Activated T-cell treated with anti-CD3 and anti-CD28 coated beads for 1 hour (primary cell): Measurements from ENCODE around the gene ZNF143.
"Not testable (repeated sequence)": the region's sequence is repeated elsewhere in the genome, so short reads cannot be mapped to it uniquely, and the experiment has no call there.

Source experiments
- DNase-seq: peaks from one replicate; pipeline ENCODE4 v3.0.0-alpha.2; 2020; ENCODE audit warnings: low read depth

The ZNF143 gene

DNA sequence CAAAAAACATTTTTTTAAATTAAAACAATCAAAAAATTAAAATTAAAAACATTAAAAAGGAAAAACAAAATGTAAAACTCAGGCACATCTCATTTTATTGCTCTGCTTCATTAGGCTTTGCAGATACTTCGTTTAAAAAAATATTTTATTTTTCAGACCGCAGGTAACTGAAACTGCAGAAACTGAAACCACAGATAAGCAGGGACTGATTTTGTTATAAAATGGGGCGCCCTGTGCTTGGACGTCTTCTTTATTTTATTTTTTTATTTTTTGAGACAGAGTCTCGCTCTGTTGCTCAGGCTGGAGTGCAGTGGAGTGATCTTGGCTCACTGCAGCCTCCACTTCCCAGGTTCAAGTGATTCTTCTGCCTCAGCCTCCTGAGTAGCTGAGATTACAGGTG is 88.4 kb downstream of the ZNF143 start:
- not testable (repeated sequence) for DNase-seq

DNA sequence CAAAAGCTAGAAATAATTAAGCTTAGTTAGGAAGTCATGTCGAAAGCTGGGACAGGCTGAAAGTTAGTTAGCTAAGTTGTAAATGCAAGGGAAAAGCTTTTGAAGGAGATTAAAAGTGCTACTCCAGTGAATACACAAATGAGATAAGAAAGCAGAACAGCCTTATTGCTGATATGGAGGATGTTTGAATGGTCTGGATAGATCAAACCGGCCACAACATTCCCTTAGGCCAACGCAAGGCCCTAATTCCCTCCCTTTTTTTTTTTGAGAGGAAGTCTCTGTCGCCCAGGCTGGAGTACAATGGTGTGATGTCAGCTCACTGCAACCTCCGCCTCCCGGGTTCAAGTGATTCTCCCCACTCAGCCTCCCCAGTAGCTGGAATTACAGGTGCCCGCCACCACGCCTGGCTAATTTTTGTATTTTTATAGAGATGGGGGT is 89.4 kb downstream of the ZNF143 start:
- DNase-seq = no peak

DNA sequence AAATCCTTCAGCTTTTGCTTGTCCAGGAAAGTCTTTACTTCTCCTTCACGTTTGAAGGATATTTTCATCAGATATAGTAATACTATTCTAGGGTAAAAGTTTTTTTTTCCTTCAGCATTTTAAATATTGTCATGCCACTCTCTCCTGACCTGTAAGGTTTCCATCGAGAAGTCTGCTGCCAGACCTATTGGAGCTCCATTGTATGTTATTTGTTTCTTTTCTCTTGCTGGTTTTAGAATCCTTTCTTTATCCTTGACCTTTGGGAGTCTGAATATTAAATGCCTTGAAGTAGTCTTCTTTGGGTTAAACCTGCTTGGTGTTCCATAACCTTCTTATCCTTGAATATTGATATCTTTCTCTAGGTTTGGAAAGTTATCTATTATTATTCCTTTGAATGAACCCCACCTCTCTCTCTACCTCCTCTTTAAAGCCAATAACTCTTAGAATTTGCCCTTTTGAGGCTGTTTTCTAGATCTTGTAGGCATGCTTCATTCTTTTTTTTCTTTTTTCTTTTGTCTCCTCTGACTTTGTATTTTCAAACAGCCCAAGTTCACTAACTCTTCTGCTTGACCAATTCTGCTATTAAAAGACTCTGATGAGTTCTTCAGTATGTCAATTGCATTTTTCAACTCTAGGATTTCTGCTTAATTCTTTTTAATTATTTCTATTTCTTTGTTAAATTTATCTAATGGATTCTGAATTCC is 100.6 kb downstream of the ZNF143 start:
- no peak for DNase-seq

DNA sequence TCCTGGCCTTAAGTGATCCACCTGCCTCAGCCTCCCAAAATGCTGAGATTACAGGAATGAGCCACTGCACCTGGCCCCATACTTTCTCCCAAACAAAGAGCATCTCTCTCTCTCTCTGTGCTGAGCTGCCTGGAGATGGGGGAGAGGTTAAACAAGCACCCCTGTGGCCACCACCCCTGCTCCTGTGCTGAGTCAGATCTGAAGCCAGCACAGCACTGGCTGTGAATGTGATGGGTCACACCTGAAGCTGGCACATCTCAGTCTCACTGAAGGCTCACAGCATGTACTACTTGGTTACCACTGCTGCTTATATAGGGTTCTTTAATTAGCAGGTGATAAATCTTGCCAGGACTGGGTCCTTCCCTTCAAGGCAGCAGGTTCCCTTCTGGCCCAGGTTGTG is 101.9 kb downstream of the ZNF143 start:
- no peak for DNase-seq

DNA sequence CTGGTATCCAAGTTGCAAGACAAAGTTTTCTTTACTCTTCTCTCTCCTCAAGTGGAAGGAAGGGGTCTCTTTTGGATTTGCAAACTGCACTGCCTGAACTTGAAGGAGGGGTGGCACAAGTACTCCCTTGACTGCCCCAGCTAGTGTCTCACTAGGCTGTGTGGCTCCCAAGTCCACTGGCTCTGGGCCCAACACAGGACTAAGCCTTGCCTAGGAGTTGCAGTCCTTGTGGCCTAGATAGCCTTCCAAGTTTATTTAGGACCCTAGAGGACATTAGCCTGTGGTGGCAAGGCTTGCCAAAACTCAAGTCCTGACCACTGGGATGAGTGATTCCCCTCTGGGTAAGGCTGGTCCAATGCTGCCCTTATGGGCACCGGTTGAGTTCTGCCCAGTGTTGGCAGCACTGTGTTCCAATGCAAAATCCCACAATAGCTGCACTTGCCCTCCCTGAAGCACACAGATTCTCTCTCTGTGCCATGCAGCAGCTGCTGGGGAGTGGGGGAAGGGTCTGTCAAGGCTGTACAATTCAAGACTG is 102.5 kb downstream of the ZNF143 start:
- DNase-seq = no peak

DNA sequence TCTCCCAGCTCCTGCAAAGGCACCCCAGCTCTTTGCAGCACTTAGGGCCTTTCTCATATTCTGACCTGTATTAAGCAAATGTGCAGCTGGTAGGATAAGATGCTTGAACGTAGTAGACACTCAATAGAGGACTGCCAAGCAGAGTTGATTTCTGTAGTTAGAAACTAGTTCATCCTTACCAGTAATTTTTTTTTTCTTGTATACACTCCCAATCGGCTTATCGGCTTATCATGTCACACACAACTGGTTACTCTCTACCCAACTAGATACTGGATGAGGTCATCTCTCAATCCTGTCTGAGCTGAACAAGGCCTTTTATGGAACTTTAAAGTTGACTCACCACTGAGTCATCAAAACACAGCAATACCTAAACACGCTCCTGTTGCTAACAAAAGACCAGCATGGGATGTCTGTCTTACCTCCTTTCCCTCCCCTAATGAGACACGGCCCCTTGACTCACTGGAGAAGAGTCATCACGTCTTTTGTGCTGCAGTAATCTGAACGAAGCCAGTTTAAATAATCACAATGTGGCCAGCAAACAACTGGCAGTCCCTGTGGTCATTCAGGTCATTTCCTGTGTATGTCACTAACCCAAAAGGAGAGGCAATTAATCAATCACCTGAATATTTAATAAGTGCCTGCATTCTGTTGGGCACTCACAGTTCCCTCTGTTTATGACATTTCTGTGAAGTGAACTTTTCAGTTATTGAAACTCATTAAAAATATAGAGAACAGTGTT is 105.2 kb downstream of the ZNF143 start:
- peak; percentile 16 for DNase-seq

DNA sequence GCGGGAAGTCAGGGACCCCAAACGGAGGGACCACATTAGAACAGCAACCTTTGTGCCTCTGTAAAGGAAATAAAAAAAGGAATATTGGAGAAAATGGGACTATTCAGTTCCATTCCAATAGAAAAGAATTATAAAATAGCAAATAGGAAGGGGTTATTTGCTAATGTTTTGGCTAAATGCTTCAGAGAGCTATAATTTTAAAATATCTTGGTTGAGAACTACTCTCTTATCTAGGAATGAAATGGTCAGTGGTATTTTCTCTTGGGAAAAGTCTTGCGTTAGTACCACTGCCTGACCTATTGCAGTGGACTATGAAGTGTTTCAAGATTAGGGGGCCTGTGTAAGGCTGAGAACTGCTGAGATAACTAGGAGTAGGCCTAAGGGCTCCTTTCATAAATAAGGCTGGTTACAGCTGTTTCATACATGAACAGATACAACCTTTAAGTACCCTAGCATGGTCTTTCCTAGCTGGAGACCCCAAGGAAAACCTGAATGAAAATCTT is 105.8 kb downstream of the ZNF143 start:
- DNase-seq = no peak

DNA sequence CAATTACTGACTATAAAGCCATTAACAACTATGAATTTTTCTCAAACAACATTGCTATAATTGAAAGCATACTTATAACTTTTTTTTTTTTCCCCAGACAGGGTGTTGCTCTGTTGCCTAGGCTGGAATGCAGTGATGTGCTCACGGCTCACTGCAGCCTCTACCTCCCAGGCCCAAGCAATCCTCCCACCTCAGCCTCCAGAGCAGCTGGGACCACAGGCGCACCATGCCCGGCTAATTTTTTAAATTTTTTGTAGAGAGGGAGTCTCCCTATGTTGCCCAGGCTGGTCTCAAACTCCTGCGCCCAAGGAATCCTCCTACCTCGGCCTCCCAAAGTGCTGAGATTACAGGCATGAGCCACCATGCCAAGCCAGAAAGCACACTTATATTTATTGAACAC is 106.6 kb downstream of the ZNF143 start:
- DNase-seq = no peak

DNA sequence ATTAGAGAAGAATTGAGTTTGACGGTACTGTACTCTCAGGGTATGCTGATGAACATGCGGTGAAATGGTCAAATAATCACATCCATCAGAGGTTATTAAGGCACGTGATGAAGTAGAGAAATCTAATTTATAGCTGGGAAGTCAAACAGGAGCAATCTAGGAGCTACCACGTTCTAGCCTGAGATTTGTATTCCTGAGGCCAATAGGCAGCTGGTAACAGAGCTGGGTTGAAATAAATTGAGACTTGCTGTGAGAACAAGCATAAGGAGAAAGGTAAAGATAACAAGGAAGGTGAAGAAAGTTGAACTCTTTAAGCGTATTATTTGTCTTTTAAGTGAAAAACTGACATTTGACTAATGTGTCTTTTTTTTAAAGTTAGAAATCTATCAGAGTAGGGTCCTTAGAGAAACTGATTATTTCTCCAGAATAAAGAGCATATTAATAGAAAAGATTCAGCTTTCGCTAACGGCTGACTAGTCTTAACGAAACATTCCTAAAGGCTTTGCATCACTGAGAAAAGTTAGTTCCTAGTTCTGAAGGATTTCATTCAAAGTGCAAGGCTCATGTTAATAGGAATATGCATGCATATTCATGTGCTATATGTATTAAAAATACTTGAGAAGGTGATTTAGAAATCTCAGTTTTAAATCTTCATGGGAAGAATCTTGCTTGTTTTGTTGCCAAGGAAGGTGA is 107.5 kb downstream of the ZNF143 start:
- no peak for DNase-seq

DNA sequence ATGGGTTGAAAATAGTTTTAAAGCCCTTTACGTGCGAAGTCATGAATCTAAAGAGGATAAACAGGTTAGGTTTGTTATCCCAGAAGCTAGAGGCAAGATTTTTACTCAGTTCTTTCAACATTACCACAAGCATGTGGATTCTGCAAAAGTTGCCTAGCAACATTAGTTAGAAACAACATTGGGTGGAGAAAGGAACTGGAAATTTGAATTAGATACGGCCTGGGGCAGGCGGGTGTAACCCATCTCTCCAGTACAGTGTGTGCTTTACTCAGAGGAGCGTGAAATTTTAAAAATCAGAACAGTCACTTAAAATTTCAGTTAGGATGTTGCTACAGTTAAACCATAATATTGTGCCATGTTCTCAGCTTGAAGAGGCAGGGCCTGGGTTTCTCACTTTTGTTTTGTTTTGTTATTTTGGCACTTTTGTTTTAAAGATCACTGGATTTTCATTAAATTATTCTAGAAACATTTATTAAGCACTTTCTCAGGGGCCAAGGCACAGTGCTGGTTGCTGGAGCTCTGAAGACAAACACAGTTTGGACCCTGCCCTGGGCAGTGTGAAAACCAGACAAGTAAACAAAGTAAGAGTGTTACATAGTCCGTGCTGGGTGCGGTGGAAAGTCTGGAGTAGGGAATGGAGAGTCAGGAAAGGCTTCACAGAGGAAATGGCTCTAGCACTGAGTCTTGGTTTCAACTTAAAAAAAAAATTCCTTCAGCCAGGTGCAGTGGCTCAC is 108.2 kb downstream of the ZNF143 start:
- no peak for DNase-seq

DNA sequence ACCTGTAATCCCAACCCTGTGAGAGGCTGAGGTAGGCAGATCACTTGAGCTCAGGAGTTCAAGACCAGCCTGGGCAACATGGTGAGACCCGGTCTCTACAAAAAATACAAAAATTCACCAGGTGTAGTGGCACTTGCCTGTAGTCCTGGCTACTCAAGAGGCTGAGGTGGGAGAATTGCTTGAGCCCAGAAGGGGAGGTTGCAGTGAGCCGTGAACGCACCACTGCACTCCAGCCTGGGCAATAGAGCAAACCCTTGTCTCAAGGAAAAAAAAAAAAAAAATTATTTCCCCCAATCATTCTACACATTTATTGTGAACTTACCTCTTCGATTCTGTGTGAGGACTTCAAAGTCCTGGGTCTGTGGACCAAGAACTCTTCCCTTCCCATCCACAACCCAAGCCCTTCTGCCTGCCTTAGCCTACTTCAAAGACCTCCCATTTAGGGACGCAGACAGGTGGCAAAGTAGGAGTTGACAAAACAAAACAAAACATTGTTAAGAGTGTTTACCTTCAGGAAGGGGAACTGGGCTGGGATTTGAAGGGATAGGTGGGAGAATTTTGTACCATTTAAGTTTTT is 108.9 kb downstream of the ZNF143 start:
- DNase-seq = no peak

DNA sequence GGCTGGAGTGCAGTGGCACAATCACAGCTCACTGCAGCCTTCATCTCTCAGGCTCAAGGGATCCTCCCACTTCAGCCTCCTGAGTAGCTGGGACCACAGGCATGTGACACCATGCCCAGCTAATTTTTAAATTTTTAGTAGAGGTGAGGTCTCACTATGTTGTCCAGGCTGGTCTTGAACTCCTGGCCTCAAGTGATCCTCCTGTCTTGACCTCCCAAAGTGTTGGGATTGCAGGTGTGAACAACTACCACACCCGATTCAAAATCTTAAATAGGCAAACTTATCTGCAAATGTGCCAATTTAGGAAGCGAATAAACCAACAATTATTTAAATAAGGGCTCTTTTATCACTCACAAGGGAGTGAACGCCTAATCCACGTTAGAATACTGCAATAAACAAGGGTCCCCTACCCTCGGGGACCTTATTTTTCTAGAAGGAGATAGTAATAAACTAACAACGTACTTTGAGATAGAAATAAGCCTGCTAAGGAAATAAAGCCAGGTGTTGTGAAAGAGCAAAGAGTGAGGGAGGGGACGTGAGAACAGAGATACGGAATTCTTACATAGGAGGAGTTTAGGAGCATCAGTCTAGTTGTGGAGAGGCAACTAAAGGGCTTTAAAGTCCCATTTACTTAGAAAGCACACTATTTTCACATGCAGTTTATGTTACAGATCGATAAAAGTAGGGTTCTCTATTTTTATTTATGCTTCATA is 109.7 kb downstream of the ZNF143 start:
- no peak for DNase-seq

DNA sequence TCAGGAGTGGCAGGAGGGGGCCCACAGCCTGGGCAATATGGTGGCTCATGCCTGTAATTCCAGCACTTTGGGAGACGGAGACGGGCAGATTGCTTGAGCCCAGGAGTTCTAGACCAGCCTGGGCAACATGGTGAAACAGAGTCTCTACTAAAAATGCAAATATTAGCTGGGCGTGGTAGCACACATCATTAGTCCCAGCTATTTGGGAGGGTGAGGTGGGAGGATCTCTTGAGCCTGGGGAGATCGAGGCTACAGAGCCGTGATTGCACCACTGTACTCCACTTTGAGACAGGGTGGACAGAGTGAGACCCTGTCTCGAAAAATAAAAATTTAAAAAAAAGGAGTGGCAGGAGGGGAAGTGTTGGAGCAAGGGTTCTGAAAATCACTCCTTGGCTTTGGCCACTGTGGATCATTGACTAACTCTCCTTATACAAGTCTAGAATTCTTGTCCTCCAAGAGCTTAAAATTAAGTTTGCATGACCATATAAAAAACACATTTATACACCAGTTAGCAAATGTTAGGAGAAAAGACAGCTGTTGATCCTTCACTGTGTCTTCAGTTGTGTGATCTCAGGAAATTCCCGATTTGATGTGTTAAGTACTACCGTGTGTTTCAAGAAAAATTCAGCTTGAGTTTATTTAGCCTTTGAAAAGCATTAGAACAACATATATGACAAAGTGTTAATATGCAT is 110.4 kb downstream of the ZNF143 start:
- no peak for DNase-seq

DNA sequence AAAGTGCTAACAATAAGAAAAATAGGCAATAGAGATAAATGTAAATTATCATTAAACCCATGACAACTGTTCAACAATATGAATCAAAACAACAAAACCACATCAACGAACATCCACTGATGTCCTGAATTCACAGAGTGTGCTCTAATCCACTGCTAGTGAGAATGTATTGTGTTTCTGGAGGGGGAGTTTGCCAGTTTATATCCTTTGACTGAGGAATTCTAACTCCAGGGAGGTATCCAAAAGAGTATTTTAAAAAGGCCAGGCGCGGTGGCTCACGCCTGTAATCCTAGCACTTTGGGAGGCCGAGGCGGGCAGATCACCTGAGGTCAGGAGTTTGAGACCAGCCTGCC is 110.9 kb downstream of the ZNF143 start:
- DNase-seq = no peak

DNA sequence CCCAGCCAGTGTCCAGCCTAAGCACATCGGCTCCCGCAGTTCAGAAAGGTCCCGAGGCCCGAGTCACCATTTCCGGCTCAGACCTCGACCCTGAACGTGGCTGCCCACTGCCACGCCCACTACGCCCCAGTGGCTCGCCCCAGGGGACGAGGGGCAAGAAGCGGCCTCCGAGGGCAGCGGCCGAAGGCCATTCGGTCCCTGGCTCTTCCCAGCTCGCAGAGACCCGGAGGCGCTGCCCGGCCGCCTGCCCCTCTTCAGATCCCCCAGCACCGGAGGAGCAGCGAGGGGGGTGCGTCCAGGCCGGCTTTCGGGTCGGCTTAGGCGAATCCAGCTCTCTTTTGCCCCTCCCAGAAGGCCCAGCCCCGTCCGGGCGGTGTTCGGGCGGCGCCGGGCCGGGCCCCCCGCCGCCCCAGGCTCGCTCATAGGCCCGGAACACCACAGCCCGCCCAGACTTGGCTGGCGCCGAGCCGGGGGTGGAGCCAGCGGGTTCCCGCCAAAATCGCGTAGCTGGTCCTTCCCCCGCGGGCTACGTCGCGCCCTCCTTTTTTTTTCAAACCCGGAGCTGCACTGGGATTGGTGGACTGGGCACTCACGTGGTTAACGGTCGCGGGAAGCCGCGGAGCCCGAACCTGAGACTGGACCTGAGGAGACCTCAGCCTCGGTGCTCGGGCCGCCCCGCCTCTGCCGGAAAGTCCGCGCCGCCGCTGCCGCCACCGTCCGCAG is 112.4 kb downstream of the ZNF143 start, which contains the start of gene WEE1:
WEE1 (plus strand) TSS at position 619 of the 723 bp plus-strand sequence. CDS start 264 bp downstream, outside the sequence.
- peak; percentile 90 for DNase-seq

DNA sequence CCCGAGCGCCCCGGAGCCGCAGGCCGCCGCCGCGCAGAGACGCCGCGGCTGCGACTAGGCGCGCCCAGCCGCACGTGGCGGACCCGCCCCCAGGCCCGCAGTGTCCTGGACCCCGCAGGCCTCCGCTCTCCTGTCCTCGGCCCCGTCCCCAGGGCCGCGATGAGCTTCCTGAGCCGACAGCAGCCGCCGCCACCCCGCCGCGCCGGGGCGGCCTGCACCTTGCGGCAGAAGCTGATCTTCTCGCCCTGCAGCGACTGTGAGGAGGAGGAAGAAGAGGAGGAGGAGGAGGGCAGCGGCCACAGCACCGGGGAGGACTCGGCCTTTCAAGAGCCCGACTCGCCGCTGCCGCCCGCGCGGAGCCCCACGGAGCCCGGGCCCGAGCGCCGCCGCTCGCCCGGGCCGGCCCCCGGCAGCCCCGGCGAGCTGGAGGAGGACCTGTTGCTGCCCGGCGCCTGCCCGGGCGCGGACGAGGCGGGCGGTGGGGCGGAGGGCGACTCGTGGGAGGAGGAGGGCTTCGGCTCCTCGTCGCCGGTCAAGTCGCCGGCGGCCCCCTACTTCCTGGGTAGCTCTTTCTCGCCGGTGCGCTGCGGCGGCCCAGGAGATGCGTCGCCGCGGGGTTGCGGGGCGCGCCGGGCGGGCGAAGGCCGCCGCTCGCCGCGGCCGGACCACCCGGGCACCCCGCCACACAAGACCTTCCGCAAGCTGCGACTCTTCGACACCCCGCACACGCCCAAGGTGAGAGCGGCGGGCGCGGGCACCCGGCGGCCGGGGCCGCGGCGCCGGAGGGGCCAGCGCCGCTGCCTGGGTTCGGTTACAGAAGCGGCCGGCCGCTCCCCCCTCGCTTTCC is 113.2 kb downstream of the ZNF143 start:
- DNase-seq = peak; percentile 9

DNA sequence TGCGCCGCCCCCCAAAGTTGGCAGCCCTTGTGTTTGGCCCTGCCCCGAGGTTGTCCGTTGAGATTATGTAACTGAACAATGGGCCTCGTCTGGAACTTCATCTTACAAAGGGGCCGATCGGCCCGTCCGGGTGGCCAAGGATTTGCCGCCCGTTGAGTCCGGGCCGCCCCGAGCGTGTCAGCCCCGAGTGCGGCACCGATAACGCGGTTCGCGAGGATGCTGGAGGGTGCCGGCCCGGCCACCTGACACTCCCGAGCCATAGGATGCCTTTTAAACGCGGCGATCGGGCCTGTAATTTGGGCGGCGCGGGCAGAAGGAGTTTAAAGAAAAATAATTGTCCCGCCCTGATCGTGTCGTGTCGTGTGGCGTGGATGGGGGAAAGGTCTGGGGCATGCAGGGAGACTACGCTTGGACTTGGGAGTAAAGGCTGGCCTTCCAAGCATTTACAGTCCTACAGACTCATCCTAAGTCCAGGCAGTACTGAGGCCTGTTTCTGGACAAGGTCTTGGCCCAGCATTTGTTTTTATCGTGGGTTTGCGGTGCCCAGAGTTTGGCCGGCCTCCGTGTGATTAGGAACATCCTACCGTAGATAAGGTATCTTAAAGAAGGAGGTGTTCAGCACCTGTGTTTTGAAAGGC is 113.9 kb downstream of the ZNF143 start:
- DNase-seq = no peak
